Measurements from ENCODE around the gene PXDN. TPM values are rescaled to one million over a fixed set of nuclear protein-coding genes. Genes with fewer than 3 reads are reported as not detected.
"Not testable (repeated sequence)": the region's sequence is repeated elsewhere in the genome, so short reads cannot be mapped to it uniquely, and the experiment has no call there.

Gene PXDN
- polyA plus RNA-seq, 4 donors: 168 to 180 (median 173) TPM

DNA sequence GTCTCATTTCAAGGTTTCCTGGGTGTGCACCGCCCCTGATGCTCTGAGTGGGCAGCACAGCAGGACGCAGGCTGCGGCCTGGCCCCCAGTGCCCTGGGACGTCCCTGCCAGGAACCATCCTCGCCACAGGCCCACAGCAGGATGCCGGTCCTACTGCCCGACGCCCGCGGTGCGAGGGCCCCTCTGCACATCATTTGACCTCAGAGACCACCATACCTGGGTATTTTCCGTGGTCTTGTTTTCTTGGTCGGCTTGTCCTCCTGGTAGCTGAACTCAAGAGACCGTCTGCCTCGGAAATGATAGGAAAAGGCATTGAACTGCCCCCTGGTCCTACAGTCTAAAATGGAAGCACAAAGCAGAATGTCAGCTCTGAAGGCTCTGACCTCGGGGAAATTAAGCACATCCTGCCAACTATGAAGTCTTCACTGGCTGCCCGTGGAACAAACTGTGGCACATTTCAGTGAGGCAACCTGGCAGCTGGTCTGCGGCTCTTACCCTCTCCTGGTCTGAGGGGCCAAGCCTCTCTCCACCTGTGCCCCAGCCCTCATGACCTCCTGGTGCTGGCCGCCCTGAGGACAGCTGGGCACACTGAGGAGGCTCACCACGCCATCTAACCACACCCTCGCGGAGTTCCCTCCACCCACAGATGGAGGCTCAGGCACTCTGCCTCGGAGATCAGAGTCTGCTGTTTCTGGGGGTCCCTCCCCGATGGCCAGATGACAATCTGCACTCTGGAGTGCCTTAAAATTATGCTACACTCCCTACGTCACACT is 105.0 kb downstream of the PXDN start:
- no peak for DNase-seq (ENCODE audit: low read depth in 4 of 4, low spot score in 3 of 4)

DNA sequence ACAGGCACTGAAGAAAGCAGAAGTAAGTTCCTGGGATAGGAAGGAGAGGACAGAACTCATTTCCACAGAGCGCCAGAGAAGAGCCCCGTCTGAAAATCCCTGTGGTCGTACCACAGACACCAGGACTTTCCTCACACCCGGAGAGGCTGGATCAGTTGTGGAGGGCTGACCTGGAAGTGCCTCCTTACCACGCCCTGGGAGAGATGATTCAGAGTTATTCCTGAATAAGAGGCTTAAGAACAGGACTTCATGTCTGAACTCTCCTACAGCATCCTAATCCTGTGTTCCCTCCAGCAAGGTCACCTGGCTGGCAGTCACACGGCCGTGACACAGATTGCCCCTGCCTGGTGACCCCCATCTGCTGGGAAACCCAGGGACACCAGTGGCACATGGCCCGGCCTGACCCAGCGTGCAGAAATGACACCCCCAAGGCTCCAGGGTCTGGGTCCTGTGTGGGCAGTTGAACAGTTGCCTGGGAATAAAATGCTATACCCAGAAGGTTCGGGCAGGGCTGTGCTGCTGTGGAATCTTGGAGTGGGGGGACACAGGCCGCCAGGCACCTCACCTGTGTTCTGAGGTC is 105.9 kb downstream of the PXDN start:
- no peak for DNase-seq (ENCODE audit: low read depth in 4 of 4, low spot score in 3 of 4)

DNA sequence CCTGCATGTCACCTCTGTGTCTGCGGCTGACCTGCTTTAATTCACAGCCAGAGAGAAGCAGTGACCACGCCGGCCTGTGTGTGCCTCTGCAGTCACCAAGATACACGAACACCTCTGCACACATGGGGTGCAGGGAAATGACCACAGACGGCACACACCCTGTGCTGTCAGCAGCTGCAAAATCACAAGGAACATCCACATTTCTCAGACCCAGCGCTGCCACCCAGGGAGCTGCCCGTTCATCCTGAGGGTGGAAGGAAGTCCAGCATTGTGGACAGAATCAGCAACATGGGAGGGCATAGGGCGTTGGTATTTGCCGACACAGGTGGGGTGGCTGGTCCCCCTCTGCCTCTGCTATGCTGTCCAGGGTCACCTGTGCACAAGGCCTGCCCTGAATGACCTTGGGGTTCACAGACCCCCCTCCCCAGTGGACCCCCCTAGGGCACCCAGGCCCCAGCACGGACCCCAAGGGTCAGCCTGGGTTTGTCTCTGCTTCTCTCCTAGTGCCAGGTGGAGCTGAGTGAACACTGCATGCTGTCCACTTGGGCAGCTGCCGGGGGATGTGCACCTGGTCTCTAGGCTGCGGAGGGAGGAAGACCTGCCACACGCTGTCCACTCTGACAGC is 107.4 kb downstream of the PXDN start:
- no peak for DNase-seq (ENCODE audit: low read depth in 4 of 4, low spot score in 3 of 4)

DNA sequence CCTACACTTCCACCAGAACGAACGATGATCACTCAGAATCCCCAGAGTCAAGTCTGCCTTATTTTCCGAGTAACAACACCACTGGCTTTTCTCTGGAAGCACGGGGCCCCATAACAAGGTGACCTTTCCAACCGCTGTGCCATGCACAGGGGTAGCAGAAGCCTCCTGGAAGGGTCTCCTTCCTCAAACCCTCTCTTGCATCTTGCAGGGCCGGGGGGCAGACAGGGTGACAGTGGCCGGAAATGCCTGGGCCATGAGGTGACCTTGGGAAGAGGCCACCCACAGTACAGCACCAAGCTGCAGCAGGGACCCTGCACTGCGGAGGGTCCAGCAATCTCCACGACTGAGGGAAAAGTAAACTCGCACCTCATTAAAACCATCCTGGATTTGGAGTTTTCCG is 108.5 kb downstream of the PXDN start:
- DNase-seq (ENCODE audit: low read depth in 4 of 4, low spot score in 3 of 4): no peak

DNA sequence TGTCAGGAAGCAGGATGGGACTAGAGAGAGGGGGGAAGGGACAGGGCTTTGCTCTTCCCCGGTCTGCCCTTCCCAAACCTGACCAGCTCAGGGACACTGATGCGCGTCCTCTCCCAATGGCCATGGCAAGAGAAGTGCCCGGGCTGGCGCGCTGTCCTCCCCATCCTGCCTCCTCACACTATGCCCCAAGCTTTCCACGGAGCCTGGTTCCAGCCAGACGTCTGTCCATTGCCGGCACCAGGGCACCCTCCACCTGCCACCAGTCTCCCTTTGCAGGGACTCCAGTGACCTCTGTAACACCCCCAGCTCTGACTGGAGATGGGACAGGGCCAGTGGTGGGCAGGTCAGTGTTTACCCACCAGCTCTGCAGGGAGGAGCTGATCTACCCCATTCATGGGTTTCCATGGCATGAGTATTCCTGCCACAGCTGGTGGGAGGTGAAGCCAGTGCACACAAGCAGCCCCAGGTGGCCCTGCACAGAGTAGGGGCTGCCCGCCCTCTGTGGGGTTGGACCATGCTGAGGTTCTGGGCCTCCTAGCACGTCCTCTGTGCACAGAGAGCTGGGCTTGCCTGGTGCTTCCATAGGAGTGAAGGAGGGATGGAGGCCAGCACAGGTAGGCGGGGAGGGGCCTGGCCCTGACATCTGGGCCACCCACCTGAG is 109.5 kb downstream of the PXDN start:
- DNase-seq (ENCODE audit: low read depth in 4 of 4, low spot score in 3 of 4): no peak

DNA sequence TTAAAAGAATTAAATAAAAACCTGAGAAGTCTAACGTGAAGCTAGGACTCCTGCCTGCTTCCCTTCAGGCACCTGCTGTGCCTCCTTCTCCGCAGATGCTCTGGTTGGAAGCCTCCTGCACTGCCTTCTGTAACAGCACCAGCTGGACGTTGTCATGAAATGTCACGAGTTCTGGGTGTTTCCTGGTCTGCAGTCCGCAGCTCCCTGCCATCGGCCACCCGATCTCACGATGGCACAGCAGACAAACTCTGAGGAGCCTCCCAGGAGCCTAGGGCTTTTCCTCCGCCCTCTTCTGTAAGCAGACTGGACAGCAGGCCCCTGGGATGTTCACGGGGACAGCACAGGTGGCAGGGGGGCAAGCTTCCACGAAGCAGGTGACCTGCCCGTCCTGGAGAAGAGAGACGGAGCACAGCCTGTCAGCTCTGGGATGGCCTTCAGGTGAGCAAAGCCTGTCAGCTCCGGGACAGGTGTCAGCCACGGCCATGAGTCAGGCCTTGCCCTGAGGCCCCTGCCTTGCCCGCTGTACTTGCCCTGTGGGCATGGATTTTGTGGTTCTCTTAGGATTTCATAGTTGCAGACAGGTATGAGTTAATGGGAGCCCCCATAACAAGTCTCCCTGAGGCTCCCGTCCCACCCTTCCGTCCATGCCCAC is 110.3 kb downstream of the PXDN start:
- no peak for DNase-seq (ENCODE audit: low read depth in 4 of 4, low spot score in 3 of 4)

DNA sequence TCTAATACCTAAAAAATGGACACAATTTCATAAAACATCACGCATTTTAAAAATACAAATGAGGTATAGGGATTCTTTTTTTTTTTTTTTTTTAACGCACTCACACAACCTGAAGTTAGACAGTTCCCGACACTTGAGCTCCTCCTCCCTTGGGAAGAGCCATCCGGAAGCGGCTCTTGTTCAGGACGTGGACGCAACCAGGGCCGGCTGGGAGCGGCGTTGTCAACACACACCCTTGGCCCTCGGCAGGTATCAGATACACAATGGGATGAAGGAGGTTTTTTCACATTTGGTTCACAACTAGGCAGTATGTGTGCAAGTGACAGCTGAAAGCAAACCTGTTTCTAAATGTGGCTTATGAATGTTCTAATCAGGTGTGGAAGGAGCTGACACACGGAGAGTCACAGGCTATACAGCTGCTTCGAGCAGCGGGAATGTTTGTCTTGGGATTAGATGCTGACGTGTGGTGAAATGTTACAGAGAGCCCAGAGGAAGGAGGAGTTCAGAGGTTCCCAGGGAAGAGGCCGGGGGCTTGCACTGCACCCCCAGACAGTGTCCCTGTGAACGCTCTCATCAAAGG is 111.1 kb downstream of the PXDN start:
- DNase-seq (ENCODE audit: low read depth in 4 of 4, low spot score in 3 of 4): no peak

DNA sequence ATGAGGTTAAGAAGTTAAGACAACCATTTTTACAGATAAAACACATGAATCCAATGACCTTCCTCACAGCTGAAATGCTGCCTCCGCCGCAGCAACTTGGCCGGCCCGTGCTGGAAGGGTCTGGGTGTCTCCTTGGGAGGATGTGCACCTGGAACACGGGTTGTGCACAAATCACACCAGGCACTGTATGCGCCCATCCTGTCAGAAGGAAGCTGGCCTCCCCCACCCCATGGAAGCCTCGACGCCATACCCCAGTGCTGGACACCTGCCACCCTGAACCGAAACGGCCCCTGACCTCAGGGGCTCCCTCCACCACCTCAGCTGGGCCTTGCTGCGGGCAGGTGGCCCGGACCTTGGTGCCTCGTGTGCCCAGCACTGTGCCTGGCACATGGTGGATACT is 111.8 kb downstream of the PXDN start:
- DNase-seq (ENCODE audit: low read depth in 4 of 4, low spot score in 3 of 4): no peak

DNA sequence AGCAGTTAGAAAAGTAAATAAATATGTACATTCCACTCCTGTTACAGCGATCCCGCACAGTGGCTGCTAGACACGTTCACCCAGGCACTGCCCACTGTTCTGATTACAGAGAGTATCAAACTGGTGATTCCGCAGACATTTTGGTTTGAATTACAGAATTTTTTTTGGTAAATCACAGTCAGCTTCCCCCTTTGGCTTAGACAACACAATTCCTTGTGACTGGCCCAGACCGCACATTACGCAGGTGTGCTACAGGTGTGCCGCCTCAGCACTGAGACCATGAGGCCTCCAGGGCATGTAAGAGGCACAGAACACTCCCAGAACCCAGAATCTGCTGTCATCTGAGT is 112.3 kb downstream of the PXDN start:
- no peak for DNase-seq (ENCODE audit: low read depth in 4 of 4, low spot score in 3 of 4)

DNA sequence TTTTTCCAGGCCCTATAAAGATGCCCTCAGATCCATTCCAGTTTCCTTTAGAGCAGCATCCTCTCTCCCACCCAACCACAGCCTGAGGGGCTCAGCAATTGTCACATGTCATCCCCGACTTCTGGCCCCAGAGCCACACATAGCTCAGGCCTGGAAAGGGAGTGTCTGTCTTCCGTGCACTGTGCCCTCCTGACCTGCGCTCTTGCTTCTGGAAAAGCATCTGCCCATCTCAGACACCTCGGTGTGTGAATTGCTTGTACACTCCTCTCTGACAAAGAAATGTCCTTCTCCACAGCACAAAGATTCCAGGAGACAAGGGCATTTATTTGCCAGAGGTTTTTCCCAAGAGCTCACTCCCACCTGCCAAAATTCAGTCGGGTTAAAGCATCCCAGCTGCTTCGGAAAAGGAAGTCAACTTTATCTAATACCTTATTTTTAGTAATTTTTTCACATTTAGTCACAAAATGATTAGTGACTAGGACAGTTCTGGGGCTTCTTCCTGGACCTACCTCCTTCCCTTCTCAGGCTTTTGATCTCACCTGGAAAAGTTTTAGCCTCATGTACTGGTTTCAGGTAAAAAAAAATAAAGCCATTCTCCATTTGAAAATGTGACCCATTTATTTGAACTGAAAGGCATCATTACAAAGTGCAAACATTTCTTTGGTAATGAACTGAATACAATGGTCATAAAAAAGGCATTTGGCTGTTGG is 112.9 kb downstream of the PXDN start:
- no peak for DNase-seq (ENCODE audit: low read depth in 4 of 4, low spot score in 3 of 4)

DNA sequence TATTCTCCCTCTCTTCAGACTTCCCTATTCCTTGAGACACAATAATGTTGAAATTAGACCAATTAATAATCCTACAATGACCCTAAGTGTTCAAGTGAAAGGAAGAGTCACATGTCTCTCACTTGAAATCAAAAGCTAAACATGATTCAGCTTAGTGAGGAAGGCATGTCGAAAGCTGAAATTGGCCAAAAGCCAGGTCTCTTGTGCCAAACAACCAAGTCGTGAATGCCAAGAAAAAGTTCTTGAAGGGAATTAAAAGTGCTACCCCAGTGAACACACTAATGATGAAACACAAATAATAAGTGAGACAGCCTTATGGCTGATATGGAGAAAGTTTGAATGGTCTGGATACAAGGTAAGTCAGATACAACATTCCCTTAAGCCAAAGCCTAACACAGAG is 115.4 kb downstream of the PXDN start:
- DNase-seq (ENCODE audit: low read depth in 4 of 4, low spot score in 3 of 4): no peak

DNA sequence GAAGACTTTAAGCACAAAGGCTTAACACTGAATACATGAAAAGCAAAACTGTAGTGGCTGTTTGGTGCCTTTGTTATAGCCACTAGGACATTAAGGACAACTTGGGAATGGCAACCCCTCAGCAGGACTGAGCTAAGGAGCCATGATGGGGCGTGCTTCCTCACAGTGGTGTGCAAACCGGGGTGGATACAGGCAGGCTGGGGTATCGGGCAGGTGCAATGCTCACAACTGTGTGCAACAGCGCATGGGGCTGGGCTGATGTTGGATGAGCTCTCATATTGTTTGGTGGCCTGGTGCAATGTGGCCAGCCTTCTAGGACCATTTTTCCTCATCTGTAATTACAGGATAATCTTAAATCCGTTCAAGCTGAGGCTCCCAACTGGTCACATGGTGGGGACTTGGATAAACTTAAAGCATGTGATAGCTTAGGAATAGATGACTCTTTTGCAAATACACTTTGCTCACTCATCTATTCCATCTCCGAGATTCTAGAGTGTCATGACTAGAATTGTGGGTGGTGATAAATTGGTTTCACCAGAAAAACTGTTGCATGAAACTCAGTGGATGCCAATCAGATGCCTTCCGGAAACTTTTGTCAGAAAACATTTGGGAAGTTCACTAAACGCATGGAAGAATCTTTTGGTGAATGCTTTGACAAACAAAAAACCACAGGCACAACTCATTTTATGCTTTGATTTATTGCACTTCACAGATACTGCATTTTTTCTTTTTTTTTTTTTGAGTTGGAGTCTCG is 116.5 kb downstream of the PXDN start:
- no peak for DNase-seq (ENCODE audit: low read depth in 4 of 4, low spot score in 3 of 4)

DNA sequence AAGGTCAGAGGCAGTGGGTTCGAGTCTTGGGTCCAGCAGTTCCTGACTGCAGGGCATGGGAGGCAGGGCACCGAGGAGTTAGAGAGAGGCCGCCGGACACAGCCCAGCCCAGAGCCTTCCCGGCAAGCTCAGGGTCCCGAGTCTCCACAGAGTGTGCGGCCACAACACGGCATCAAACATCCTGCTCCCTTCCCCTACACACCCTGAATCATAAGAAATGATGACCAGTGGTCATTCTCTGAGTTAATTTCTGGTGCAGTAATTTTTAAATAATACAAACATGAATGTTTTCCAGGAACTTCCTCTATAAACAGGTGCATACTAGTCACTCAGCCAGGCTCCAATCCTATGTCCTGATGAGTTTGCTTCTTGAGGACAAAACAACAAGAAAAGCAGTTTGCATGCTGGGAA is 118.0 kb downstream of the PXDN start:
- DNase-seq (ENCODE audit: low read depth in 4 of 4, low spot score in 3 of 4): no peak

DNA sequence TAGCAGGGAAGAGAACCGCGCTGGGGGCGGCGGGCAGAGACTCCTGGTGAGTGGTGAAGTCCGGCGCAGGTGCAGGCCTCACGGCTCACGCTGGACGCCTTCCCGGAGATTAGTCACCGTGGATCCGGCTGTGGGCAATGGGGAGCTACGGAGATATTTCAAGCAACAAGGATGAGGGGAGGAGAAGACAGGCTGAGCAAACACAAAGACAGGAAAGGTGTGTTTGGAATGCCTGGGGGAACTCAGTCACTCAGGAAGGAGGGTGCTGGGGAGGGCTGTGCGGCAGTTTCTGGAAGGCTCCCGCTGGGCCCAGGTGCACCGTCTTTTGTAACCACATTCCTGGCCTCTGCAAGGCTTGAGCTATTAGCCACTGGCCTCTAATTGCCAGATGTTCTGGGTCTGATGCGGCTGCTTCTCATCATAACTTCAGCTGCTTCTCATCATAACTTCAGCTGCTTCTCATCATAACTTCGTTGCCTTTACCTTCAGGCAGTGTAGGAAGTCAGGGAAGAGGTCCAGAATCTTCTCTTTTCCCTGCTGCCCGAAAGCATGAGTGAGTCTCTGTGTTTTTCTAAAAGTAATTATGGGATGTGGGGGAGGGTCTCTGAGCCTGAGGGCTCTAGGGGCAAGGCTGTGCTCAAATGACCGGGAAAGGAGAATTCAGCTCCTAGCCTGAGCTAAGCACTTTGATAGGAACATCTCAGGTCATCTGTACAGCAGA is 118.9 kb downstream of the PXDN start:
- no peak for DNase-seq (ENCODE audit: low read depth in 4 of 4, low spot score in 3 of 4)

DNA sequence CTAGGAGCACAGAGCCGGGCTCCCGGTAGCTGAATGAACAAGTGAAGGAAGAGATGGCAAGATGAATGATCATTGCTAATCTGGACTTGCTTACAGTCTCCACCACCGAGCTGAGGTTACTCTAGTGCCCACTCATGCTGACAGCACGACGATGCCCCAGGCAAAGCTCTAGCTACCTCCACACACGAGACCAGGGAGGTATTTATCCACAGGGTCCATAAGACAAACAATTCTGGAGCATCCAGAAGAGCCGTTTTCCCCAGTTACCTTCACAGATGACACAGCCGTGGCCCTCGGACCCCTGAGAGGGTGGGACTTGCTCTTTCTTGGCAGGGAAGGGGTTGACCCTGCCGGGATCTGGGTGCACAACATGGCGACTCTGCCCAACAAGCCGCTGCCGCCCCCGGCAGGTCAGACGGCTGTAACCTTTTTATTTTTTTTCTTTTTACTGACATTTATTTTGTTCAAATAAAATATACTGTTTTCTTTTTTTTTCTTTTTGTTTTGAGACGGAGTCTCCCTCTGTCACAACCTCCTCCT is 120.3 kb downstream of the PXDN start:
- no peak for DNase-seq (ENCODE audit: low read depth in 4 of 4, low spot score in 3 of 4)

DNA sequence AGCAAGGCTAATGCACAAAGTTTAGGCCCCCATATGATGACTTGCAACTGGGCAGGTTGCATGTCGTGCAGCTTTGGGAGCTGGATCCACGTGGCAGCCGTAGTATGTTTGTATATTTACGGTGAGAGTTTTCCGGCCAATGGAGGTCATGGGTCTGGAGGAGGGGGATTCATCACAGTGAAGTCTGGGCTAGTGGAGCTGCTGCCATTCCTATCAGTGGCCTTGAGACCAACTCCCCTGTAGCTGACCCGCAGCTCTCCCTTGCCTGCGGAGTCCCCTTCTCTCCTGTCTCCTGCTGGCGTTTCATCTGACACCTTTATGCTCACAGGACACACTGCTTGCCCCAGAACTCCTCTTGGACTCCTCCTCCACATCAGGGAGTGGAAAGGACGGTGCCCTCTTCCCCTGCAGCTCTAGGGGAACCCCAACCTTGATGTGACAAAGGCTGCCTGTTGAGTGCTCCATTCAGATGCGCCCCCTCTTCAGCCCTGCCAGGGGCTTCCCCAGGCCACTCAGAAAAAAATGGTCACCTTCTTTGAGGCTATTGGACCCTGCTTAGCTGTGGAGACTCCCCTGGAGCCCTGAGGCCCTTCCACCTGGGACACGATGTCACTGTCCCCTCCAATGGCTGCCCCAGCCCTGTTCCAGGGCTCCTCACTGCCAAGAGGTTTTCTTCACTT is 121.7 kb downstream of the PXDN start:
- no peak for DNase-seq (ENCODE audit: low read depth in 4 of 4, low spot score in 3 of 4)

DNA sequence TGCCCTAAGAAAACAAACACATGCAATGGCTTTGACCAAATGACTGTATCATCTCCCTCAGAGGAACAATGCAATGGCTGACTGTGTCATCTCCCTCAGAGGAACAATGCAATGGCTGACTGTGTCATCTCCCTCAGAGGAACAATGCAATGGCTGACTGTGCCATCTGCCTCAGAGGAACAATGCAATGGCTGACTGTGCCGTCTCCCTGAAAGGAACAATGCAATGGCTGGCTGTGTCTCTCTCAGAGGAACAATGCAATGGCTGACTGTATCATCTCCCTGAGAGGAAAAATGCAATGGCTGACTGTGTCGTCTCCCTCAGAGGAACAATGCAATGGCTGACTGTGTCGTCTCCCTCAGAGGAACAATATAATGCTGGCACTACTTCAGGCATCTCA is 122.3 kb downstream of the PXDN start:
- DNase-seq (ENCODE audit: low read depth in 4 of 4, low spot score in 3 of 4): not testable (repeated sequence)

DNA sequence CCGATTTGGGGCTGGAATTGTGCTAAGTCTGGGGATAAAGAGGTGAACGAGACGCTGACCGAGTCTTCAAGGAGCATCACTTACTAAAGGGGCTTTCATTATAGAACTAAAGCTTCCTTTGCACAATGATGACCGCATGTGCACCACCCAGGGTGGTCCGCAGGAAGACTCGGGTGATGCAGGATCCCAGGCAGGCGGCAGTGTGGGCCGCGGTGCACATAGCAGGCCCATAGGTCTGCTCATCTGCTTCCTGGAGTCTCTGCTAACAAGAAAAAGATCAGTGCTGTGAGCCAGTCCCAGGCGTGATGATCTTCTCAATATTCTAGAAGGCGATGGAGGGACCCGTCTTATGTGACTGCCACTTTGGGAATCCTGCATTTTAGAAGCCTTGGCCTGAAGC is 122.8 kb downstream of the PXDN start:
- DNase-seq (ENCODE audit: low read depth in 4 of 4, low spot score in 3 of 4): no peak
